CD4-positive, alpha-beta T cell treated with Interleukin-17A for 1 hour (primary cell): Measurements from ENCODE around the gene NBEAL2.

ENCODE experiments used
- DNase-seq: peaks from one replicate; pipeline ENCODE4 v3.0.0-alpha.2; 2020

NBEAL2 gene

DNA sequence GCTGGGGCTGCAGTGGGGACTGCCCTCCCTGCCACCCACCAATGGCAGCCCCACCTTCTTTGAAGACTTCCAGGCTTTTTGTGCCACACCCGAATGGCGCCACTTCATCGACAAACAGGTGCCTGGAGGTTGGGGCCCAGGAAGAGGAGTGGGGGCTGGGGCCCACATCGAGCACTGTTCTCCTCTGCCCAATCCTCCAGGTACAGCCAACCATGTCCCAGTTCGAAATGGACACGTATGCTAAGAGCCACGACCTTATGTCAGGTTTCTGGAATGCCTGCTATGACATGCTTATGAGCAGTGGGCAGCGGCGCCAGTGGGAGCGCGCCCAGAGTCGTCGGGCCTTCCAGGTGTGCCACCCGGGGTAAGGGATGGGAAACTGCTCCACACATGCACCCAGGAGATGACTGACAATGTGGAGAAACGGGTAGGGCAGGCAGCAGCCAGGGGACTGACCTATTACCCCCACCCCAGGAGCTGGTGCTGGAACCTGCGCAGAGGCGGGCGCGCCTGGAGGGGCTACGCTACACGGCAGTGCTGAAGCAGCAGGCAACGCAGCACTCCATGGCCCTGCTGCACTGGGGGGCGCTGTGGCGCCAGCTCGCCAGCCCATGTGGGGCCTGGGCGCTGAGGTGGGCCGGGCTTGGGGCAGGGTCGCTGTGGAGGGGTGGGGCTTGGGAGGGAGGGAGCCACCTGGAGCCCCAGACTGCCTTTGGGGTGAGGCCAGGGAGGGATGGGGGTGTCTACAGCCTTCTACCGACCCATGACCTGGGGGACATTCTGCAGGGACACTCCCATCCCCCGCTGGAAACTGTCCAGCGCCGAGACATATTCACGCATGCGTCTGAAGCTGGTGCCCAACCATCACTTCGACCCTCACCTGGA is 22.9 kb downstream of the NBEAL2 start:
- no peak for DNase-seq

DNA sequence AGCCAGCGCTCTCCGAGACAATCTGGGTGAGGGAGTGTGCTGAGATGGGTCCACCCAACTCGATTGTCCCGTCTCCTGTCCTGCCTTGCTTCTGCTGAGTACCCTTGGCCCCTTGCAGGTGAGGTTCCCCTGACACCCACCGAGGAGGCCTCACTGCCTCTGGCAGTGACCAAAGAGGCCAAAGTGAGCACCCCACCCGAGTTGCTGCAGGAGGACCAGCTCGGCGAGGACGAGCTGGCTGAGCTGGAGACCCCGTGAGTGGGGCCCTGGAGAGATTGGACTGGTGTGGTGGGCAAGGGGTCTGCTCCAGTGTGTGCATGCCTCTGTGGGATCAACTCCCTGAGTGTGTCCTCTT is 23.6 kb downstream of the NBEAL2 start:
- DNase-seq: no peak

DNA sequence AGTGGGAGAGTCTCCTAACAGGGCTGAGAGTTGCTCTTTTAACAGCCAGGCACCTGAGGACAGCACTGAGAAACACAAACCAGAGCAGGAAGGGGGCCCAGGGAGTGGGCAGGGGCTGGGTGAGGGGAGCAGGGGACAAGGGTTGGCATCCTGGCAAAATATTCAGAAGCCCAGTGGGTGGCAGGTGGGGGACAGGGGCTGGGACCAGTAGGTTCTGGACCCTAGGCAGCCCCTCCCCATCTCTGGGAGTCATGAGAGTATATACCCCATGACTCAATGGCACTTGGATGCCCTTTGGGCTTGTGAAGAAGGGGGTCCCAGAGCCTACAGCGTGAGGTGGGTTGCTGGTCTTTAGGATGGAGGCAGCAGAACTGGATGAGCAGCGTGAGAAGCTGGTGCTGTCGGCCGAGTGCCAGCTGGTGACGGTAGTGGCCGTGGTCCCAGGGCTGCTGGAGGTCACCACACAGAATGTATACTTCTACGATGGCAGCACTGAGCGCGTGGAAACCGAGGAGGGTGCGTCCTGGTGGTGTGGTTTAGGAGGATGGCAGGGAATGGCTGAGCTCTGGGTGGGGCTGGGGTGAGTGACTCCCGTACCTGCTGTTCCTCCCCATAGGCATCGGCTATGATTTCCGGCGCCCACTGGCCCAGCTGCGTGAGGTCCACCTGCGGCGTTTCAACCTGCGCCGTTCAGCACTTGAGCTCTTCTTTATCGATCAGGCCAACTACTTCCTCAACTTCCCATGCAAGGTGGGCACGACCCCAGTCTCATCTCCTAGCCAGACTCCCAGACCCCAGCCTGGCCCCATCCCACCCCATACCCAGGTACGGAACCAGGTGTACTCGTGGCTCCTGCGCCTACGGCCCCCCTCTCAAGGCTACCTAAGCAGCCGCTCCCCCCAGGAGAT is 24.2 kb downstream of the NBEAL2 start:
- no peak for DNase-seq

DNA sequence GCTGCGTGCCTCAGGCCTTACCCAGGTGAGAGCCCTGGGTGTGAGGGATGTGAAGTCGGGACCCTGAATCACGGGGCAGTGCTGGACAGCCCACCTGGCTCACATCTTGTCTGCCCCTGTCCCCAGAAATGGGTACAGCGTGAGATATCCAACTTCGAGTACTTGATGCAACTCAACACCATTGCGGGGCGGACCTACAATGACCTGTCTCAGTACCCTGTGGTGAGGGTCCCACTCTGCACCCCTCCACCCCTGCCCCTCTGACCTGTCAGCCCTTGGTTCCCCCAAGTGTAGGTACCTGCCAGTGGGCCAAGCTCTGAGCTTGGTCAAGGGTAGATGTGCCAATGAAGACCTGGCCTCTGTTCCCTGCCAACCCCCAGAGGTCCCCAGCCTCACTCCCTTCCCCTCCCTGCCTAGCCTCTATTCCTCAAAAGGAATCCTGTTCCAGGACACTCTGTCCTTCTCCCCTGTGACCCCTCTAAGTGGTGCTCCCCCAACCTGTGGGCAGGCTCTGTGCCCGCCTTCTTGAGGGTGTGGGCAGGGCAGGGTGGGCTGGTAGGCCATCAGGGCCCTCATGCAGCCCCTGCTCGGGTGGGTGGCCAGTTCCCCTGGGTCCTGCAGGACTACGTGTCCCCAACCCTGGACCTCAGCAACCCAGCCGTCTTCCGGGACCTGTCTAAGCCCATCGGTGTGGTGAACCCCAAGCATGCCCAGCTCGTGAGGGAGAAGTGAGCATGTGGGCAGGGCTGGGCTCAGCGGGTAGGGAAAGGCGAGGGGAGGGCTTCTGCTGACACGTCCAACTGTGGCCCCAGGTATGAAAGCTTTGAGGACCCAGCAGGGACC is 25.1 kb downstream of the NBEAL2 start:
- DNase-seq: no peak

DNA sequence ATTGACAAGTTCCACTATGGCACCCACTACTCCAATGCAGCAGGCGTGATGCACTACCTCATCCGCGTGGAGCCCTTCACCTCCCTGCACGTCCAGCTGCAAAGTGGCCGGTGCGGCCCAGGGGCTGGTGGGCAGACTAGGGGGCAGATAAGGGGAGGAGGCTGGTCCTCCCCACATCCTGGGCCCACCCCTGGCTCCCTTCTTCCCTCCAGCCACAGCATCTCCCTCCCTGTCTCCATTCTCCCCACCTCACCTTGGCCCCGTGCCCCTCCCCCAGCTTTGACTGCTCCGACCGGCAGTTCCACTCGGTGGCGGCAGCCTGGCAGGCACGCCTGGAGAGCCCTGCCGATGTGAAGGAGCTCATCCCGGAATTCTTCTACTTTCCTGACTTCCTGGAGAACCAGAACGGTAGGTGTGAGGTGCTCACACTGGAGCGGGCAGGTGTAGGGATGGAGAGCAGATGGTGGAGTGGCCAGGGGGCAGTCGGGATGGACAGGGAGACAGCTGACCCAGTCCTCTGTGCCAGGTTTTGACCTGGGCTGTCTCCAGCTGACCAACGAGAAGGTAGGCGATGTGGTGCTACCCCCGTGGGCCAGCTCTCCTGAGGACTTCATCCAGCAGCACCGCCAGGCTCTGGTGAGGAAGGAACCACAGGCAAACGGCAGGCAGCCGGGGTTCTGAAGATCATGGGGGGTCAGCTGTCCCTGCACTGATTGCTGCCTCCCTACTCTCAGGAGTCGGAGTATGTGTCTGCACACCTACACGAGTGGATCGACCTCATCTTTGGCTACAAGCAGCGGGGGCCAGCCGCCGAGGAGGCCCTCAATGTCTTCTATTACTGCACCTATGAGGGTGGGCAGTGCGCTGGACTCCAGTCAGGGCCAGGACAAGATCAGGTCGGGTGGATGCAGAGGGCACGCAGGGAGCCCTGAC is 26.0 kb downstream of the NBEAL2 start:
- no peak for DNase-seq

DNA sequence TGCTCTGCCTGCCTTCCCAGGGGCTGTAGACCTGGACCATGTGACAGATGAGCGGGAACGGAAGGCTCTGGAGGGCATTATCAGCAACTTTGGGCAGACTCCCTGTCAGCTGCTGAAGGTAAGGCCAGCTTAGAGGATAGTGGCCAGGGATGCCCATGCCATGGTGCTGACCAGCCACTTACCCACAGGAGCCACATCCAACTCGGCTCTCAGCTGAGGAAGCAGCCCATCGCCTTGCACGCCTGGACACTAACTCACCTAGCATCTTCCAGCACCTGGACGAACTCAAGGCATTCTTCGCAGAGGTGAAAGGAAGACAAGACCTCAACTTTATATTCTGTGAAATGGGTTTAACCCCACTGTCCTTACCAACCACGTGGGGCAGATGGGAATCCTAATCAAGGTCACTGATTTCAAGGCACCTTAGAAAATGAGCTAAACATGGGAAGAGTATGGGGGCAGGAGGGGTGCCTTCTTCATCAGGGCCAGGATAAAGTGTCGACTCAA is 26.7 kb downstream of the NBEAL2 start:
- DNase-seq: no peak

DNA sequence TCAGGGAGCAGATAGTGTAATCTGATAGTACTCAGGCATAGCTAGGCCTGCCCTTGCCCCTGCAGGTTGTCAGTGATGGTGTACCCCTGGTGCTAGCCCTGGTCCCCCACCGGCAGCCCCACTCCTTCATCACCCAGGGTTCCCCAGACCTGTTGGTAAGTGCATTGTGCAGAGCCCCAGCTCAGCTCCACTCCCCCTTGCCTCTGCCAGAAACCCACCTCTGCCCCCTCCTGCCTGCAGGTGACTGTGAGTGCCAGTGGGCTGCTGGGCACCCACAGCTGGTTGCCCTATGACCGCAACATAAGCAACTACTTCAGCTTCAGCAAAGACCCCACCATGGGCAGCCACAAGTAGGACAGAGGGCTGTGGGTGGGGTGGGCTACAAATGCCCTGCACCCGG is 27.5 kb downstream of the NBEAL2 start:
- DNase-seq: no peak

DNA sequence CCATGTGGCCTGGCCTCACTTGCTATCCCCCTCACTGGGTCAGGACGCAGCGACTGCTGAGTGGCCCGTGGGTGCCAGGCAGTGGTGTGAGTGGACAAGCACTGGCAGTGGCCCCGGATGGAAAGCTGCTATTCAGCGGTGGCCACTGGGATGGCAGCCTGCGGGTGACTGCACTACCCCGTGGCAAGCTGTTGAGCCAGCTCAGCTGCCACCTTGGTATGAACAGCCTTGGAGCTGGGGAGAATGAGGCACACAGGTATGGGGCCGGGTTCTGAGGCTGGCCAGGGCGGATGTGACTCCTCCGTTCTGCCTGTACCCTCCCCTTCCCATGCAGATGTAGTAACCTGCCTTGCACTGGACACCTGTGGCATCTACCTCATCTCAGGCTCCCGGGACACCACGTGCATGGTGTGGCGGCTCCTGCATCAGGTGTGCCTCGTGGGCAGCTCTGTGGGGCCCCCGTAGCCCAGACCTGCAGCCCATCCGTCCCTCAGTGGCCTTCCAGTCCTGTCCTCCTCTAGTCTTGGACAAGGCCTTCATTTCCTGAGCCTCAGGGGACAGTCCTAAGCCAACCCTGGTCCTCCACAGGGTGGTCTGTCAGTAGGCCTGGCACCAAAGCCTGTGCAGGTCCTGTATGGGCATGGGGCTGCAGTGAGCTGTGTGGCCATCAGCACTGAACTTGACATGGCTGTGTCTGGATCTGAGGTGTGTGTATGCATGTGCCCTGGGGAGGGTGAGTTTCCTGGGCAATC is 28.2 kb downstream of the NBEAL2 start:
- no peak for DNase-seq

DNA sequence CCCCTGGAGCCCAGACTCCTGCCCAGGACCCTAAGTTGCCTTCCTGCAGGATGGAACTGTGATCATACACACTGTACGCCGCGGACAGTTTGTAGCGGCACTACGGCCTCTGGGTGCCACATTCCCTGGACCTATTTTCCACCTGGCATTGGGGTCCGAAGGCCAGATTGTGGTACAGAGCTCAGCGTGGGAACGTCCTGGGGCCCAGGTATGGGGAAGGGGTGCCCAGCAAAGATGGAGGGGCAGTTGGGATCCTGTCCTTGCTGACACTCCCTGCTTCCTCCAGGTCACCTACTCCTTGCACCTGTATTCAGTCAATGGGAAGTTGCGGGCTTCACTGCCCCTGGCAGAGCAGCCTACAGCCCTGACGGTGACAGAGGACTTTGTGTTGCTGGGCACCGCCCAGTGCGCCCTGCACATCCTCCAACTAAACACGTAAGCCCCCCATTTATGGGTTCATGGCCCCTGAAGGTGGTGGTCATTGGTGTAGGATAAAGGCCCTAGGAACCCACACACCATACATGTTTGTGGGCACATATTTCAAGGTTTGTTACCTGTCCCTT is 28.8 kb downstream of the NBEAL2 start:
- DNase-seq: no peak

DNA sequence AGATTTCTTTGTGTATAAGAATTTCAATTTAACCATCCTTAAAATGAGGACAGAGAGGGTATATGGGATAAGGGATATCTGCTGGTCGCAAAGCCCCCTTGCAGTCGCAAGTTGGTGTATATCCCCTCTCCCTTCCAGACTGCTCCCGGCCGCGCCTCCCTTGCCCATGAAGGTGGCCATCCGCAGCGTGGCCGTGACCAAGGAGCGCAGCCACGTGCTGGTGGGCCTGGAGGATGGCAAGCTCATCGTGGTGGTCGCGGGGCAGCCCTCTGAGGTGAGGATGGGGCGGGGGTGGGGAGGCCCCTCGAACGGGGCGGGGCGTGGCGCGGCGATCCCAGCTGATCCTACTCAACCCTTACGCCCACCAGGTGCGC is 29.4 kb downstream of the NBEAL2 start:
- DNase-seq: no peak

DNA sequence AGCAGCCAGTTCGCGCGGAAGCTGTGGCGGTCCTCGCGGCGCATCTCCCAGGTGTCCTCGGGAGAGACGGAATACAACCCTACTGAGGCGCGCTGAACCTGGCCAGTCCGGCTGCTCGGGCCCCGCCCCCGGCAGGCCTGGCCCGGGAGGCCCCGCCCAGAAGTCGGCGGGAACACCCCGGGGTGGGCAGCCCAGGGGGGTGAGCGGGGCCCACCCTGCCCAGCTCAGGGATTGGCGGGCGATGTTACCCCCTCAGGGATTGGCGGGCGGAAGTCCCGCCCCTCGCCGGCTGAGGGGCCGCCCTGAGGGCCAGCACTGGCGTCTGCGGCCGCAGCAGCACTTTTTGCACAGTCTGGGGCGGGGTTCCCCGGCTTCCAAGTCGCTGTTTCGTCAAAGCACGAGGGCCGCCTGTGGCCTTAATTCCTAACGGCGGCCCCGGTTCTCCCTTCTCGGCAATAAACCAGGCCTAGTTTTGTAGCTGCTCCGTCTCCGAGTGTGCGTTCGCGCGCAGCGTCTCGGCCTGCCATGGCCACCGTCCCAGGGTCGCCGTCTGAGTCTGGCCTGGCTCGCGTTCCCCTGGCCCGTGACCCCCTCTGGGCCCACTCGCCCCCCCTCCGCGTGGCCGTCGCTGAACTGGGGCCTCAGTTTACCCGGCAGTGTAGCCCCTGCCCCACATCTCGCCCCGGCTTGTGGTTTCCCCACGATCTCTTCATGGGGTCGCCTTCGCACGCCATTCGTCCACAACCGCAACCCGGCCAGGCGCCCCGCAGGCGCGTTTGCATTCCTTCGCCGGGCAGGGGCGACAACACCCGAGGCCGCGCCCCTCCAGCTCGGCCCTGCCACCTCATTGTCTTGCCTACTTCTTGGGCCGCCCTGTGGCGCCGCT is 30.0 kb downstream of the NBEAL2 start:
- DNase-seq: peak; percentile 80

DNA sequence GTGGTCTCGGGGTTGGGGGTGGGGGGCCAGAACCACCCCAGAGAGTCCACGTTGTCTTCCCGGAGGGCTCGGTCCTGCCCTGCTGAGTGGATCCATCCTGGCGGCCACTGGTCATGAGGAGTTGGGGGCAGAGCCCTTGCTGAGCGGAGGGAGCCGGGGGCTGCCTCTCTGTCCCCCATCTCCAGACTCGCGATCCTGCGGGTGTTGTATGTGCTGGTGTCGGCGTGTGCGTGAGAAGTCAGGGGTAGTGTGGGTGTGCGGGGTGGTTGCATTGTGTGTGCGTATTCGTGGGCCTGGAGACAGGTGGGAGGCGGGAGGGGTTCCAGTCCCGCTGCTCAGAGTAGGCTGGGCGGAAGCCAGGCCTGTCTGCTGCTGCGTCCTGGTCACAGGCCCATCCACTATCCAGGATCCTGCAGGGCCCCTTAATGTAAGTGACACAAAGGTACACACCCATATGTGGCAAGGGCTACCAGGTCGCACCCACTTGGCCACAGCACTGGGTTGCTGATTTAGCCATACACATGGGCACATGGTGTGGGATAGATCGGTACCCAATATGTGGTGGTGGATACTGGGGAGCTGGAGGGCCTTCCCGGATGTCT is 30.7 kb downstream of the NBEAL2 start:
- no peak for DNase-seq

DNA sequence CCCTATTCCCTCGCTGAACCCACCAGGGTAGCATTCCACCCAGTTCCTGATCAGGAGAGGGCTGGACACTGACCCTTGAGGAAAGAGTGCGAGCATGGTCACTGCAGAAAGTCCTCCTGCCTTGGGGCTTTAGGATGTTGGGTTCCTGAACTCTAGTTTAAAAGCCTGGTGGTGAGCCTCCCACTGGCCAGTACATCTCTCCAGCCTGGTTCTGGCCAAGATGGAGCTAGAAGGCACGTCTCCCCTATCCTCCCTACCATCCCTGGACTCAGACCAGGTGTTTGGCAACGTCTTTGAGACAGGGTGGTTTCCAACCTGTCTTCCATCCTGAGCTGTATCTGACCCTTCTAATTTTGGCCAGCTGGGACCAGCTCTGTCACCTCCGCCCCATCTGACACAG is 31.4 kb downstream of the NBEAL2 start:
- no peak for DNase-seq

DNA sequence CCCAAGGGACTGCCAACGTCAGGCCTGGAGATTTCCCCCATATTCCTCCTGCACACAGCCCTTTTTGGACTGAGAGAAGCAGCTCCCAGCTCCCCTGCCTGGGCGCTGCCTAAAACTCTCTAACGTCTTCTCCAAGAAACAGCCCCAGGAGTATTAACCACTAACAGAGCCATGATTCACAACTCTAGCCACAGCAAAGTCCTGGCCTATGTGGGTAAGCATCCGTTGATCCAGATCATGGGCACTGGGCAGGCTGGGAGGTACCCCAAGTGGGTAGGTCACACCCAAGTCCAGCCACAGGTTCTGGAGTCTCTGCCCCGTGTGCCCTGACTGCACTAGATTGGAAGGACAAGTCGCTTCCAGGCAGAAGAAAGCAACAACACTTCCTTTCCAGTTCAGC is 31.9 kb downstream of the NBEAL2 start:
- no peak for DNase-seq

DNA sequence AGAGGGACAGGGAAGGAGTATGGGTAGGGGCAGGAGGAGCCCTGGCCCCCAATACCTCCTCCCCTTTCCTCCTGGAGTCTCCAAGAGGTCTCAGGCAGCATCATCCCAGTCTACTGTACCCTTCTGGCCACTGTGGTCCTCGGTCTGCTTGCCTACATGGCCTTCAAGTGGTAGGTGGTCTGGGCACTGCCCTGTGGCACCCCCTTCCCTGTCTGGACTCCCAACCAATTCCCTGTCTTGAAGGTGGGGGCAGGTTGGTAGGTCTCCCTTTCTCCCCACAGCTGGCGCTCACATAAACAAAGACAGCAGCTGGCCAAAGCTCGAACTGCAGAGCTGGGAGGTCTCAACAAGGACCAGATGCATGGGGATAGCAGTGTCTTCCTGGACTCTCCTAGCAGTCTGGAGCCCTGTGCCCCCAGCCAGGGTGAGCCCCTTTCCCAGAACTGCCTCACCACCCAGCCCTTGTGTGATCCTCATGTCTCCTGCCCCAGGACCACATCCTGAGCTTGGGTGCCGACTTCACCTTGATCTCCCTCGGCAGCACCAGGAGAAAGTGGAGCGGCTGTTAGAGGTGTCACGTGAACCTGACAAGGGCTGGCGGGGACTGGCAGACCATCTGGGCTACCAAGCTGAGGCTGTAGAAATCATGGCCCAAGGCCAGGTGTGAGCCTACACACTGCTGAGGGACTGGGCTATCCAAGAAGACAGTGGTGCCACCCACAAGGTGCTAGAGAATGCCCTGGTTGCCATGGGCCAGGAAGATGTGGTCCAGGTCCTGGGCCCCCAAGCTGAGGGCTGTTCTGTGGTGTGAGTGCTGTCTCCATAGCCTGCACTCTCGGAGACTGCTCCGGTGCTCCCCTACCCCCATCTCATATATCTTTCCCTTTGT is 33.1 kb downstream of the NBEAL2 start:
- no peak for DNase-seq

DNA sequence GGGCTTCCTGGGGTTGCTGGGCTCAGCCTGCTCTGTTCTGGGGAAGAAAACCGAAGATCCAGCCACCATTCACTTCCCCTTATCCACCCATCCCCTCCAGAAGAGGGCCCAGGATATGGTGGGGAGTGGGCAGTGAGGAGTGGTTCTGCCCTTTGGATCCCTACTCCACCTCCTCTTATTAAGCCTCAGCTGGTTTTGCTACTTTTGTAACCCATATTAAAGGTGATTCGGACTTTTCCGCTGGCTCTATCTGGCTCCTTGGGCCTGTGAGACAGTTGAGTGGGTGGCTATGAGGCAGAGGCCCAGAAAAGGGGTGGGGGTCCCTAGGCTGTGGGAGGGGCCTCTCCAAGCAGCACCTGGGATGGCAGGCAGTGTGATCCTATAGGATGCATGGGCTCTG is 33.8 kb downstream of the NBEAL2 start:
- no peak for DNase-seq

DNA sequence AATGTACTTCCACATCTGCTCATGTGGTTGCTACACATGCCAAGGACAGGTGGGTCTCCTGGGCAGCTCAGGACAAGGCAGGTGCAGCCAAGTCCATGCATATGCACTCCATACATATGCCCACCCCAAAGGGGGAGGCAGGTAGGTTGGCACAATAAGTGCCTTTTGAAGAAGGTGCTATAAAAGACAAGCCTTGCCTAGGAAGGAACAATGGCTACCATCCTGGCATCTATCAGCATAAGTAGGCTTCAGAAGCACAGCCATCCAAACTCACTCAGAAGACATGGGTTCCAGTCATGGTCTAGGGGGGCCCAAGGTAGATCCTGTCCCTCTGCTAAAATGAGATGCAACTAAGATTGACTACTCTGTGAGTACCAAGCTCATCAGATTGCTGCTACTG is 34.6 kb downstream of the NBEAL2 start:
- DNase-seq: no peak

DNA sequence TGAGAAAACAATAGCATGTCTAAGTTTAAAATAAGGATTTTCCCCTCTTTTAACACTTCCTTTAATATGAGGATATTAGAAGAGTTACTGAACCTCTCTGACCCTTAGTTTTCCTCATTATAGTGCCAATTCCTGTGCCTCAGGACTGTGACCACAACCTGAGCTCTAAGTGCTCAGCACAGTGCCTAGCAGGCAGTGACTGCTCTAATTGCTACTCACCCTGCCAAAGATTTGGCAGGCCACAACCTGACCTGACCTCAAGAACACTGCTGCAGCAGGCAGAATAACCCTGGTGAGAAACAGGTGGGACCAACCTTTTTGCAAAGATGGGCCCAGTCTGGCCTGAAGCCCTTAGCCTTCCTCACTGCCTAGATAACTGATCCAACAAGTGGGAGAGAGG is 35.7 kb downstream of the NBEAL2 start:
- no peak for DNase-seq
